Left ventricle myocardium superior (tissue), 1 donor: ENCODE results near the gene NUP98. TPM values are rescaled to one million over a fixed set of nuclear protein-coding genes. Genes with fewer than 3 reads are reported as not detected.

Experiments used
- ATAC-seq: fragments of 200-7000 bp; cut with Tn5 transposase; one replicate; pipeline ENCODE4 v1.9.1; 2020; ENCODE audit warnings: mild to moderate bottlenecking, moderate library complexity
- DNase-seq: peaks from one replicate; pipeline ENCODE4 v3.0.0-alpha.2; 2020
- intact Hi-C: fragments of 100-400 bp; cut with micrococcal nuclease; formaldehyde crosslinking; loops from one replicate; pipeline ENCODE4 v1.11.0; 2022
- long read RNA-seq: library from polyadenylated mRNA; unstranded; transcript quantifications from one replicate; pipeline ENCODE4 v2.0.0, GENCODE V29; 2021
- total RNA-seq: library from RNA; stranded (reverse); fragmentation: NEBNext Ultra II Directional; extraction: Animal tissue kit (Norgen Biotek cat#: 25700); gene quantifications from one replicate; pipeline ENCODE4 v1.2.1, GENCODE V29; 2021
- donor health status: DM: no; HTN: yes; CAD: no; lungs with severe emphysema.

The NUP98 gene
- 40.3 TPM for total RNA-seq
- long read RNA-seq, full-length matches to known transcripts, result 19 of 32 reads
- long read RNA-seq, partial matches to known transcripts, result 8 of 32 reads
- long read RNA-seq, other reads (novel, unspliced or antisense), result 5 of 32 reads

DNA sequence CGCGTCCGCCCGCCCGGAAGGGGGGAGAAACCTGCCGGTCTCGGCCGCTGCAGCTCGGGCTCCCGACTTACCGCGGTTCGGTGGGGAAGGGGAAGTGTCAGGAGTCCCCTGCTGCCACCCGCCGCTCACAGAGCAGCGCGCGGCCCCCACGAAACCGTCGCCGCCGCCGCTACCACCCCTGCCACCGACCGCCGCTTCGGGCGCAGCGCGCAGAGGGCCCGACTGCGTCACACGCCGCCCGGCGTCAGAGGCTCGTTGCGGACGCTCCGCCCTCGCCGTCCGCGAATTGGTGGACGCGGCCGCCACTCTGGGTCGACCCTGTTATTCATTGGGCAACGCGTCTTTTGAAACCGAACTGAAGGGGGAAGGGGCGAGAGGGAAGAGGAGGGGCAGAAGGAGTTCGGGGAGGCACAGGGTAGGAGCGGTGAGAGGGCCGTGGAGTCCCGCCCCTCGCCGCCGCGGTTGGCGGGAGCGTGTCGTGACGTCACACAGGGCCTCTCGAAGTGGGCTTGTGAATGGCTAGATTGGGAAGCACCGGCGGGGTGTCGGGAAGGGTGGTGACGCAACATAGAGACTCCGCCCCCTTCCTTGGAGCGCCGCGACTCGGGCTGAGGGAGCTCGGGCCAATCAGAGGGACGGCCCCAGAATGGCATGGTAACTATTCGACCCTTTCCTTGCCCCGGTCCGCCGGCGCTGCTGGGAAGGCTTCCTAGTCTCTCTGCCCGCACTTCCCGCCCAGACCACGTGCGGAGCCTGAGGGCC, at the start of gene NUP98:
TSS of gene NUP98 (minus strand) at position 226 of the 762 bp plus-strand sequence. CDS start 15,437 bp downstream, outside the sequence.
- DNase-seq, result peak; percentile 100
- intact Hi-C loops, result no loop called here
- ATAC-seq, result peak; percentile 95

DNA sequence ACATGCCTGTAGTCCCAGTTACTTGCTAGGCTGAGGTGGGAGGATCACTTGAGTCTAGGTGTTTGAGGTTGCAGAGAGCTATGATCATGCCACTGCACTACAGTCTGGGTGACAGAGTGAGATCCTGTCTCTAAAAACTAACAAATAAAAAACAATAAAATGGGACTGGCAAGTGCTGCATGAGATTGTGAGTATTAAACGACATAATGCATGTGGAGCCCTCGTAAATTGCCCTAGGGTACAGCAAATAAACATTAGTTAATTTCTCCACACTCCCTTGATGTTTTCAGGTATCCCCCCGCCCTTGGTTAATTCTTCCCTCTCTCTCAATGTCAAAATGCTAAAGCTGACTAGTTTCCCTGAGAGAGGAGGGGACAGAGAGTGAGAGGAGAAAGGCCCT, 48.3 kb upstream of the NUP98 start:
- DNase-seq (no peak), ATAC-seq (no peak)
- intact Hi-C loops, result no loop called here

DNA sequence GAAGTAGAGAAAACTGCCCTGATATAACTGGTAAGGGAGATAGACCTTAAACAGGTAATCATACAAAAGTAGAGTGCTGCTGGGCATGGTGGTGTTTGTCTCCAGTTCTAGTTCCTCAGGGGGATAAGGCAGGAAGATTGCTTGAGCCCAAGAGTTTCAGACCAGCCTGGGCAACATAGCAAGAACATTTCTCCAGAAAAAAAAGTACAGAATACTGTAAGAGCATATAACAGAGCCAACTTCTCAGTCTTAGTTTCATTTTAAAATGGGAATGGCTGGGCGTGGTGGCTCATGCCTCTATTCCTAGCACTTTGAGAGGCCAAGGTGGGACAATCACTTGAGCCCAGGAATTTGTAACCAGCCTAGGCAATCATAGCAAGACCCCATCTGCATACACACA, 47.9 kb upstream of the NUP98 start:
- no peak for ATAC-seq
- intact Hi-C loops, result no loop called here
- DNase-seq, result no peak

DNA sequence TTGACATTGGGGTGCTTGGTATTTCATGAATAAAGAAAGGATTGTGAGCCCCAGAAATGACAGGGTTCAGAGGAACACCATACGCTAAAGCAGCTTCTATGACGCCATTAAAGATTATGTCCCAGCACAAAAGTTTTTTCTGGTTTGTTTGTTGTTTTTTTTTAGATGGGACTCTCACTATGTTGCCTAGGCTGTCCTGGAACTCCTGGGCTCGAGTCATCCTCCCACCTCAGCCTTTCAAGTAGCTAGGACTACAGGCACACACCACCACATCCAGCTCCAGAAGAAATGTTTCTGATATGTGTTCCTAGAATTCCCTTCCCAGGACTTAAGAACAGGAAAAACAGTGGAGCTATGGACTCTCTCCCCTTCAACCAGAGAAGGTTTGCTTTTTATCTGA, 46.0 kb upstream of the NUP98 start:
- intact Hi-C loops, result no loop called here
- ATAC-seq, result no peak
- DNase-seq, result no peak

DNA sequence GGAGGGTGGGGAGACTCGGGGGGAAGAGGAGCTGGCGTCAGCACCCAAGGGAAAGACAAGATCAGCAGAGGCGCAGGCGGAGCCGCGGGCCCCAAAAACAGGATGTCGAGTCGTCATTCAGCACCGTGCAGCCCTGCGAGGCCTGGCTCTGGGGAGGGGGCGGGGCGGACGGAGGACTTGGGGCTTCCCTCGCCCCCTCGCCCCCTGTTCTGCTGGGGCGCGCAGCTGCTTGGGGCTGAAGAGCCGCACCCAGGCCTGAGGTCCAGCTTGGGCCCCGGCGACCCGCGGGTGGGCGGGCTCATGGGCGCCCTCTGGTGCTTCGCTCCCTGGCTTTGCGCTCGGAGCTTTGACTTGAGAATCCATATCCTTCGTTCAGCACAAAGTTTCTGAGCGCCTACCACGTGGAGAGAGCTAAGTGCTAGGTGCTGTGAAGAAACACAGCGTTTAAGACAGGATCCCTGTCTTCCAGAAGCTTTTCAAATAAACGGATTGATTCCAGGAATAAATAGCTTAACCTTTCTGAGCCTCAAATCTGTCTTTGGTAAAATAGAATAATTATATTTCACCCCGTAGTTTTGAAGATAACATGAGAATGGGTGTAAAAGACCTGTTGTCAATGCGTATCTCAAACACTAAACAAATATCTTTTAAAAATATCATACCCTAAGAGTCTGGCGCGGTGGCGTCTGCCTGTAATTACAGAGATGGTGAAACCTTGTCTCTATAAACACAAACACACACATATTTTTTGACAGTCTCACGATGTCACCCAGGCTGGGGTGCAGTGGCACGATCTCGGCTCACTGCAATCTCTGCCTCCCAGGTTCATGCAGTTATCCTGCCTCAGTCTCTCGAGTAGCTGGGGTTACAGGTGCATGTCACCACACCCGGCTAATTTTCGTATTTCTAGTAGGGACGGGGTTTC, 44.3 kb upstream of the NUP98 start:
- DNase-seq, result peak; percentile 93
- ATAC-seq, result peak; percentile 82
- intact Hi-C loops, result no loop called here

DNA sequence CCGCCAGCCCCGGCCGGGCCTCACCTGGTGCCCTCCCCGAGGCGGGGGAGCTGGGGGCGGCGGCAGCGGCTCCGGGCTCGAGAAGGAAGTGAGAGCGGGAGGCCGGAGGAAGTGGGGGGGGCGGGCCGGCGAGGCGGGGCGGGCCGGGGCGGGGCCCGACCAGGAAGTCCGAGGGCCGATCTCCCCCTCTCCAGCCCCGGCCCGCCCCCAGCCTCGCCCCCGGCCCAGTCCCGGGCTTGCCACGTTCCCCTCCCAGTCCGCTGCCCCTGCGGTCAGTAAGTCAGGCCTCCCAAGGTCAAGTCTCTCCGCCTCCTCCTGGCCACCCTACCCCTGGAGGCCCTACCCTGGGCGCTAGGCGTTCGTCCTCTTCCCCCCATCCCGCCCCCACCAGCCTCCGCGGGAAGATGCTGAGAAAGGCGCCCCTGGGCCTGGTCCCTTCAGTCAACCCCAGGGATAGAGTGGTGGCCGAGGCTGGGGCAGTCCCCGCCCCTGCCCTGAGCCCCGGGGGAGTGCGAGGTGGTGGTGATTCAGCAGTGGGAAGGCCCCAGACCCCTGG, 43.6 kb upstream of the NUP98 start, which contains the start of gene RHOG:
TSS of gene RHOG (minus strand) at position 90 of the 556 bp plus-strand sequence. CDS start 12,821 bp downstream, outside the sequence.
- DNase-seq (peak; percentile 88), ATAC-seq (peak; percentile 88)
- intact Hi-C loops, result no loop called here

DNA sequence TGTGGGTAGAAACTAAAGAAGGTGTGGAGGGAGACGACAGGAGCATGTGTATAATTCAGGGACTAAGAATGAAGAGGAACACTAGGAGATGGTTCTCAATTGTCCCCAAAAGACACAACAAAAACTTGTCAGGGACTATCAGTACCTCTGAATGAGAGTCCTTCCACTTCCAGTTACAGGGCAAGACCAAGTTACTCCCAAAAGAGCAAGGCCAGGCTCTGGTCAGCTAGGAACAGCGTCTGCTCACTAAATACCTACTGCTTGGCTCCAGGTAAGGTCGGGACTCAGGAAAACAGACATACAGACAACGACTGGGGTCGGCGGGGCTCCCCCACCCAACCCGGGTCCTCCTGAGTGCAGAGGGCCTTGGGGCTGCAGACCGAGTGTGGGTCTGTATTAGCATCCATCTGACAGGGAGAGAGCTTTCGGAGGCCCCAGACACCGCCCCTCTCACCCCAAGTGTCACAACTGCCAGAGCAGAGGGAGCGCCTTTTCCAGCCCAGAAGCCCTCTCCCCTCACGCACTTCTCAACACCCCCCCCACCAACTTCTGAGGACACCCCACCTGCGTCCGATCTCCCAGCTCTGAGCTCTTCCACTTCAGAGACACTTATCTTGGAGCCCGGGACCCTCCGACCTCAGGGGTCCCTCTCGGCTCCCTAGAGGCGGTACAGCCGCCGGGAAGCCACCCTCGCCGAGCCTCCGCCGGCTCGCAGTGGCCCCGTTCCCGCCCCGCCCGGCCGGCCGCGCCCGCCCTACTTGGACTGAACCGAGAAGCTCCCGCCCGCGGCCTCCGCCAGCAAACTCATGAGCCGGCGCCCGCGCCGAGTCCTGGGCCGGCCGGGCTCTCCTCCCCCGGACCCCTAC, 42.9 kb upstream of the NUP98 start:
- intact Hi-C loops, result no loop called here
- DNase-seq (peak; percentile 40), ATAC-seq (peak; percentile 47)

DNA sequence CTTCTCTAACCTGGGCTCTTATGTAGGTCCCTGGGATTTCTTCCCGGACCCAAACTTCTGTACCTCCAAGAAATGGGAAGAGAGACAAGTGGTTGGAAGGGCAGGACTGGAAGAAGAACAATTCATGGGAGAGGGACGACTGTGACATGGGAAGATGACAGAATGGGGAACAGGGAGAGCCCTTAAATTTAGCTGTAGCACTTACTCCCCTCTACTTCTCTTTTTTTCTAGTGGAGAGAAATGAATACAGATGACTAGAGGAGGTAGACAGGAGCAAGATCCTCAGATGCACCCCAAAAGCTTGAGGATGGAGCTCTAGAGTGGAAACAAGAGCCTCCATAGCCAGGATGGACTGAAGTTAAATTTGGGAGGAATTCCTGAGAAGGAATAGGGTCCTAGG, 41.1 kb upstream of the NUP98 start:
- DNase-seq (no peak), ATAC-seq (no peak)
- intact Hi-C loops, result no loop called here

DNA sequence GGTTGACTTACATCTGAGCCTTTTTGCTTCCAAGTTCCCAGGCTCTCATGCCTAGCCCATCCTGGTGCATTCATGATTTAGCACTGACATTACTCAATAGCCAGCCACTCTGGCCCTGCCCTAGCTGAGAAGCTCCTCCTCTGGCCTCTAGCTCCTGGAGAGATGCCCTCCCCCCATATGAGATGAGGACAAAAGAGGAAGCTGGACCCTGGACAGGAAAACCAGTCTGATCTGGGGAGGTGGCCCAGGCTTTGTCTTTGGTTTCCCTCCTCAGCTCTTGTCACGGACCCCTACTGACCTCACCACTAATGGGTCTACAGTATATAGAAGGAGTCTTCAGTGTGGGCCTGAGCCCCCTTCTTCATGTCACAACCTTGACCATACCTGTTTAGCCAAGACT, 40.4 kb upstream of the NUP98 start:
- intact Hi-C loops, result no loop called here
- DNase-seq (peak; percentile 51), ATAC-seq (peak; percentile 6)

DNA sequence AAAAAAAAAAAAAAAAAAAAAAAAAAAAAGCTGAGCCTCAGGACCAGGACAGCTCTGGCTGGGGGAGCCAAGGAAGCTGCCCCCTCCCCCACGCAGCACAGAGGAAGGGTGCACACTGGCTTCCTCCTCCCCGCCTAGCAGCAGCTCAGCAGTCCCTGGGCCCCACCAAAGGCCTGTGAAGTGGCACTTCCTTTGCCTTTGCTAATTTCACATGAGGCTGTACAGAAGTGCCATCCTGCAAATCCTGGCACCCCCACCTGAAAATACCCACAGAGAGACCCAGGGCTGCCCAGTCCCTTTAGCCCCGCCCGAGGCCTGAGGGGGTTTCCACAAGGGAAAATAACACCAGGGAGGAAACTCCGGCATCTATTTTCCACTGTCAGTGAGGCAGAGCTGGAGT, 39.5 kb upstream of the NUP98 start:
- DNase-seq, result peak; percentile 70
- no peak for ATAC-seq
- intact Hi-C loops, result no loop called here

DNA sequence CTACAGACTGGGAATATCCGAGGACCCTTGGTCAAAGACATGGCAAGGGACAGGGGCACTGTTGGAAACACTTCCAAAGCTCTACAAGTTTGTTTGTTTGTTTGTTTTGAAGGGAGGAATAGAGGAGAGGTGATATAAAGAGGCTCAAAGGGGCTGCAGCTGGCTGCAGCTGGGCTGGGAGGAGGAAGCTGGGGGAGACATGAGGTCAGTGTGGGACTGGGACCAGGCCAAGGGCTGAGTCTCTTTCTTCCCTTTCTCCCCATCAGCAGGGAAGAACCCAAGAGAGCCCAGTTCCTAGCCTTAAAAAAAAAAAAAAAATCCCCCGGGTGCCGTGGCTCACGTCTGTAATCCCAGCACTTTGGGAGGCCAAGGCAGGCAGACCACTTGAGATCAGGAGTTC, 38.4 kb upstream of the NUP98 start:
- DNase-seq (peak; percentile 70), ATAC-seq (peak; percentile 32)
- intact Hi-C loops, result no loop called here

DNA sequence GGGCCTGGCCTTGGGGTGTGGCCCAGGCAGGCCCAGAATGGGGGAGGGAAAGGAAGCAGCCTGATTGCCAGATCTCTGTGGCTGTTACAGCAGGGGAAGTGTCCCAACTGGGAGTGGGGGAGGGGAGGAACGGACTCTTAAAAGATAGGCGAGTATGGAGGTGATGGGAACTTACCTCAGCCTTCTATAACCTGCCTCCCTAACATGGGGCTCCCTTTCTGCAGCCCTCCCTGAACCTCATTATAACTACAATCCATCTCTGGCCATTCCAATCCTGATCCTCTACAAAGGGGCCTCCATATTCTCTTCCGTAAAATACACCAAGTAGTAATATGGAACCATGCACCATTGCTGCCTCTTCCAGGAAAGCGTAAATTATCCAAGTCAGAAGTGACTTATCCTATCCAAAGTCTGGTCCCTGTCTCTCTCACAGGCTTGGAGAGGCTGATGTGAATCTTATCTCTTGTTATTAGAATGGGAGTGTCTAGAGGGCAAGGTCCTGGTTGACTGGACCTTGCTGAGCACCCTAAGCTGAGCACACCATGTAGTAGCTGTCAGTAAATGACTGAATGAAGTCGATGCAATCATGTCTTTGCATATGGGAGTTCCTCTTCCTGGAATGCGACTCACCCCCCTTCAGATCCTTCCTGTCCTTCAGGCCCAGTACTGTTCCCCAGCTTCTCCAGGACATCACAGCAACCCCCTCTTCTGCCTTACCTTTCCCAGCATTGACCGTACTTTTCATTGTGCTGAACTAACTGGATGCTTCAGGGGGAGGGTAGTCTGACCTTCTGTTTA, 37.5 kb upstream of the NUP98 start:
- ATAC-seq (peak; percentile 35), DNase-seq (peak; percentile 61)
- intact Hi-C loops, result no loop called here

DNA sequence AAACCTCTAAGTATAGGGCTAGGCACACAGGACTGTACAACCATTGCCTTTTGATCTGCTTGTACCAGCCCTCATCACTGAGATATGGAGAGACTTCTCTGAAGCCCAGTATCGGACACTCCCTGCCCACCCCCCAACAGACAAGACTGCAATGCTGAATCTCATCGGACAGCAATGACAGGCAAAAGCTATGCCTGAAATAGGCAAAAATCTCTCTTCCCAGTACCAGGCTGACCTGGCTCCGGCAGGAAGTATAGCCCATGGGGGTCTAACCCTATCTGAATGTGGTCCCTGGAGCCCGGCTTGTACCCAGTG, 37.0 kb upstream of the NUP98 start:
- intact Hi-C loops, result no loop called here
- ATAC-seq, result no peak
- no peak for DNase-seq

DNA sequence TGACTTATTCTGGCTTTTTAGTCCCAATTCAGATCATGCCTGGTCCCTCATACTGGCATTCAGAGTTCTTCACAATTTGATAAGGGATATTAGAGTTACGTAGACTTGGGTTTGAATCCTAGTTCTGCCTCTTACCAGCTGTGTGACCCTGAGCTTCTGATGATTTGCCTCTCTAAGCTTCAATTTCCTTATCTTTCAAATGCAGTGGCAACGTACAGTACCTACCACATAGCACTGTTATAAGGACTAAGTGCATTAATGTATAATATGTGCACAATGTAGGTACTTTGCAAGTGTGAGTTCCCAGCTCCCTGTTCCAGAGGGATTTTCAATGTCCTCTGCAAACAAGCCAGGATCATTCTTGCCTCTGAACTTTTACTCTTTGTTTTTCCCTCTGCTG, 36.1 kb upstream of the NUP98 start:
- ATAC-seq (no peak), DNase-seq (no peak)
- intact Hi-C loops, result no loop called here

DNA sequence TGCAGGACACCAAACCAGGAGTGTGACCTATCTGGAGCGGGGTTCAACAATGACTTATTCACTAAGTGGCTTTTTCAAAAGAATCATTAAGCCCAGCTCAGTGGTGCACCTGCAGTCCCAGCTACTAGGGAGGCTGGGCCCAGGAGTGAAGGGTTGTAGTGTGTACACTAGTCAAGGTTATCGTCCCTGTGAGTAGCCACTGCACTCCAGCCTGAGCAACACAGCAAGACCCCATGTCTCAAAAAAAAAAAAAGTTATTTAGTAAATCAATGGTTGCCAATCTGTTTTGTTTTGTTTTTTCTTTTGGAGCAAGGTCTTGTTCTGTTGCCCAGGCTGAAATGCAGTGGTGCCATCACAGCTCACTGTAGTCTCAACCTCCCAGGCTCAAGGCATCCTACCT, 35.5 kb upstream of the NUP98 start:
- DNase-seq (no peak), ATAC-seq (no peak)
- intact Hi-C loops, result no loop called here

DNA sequence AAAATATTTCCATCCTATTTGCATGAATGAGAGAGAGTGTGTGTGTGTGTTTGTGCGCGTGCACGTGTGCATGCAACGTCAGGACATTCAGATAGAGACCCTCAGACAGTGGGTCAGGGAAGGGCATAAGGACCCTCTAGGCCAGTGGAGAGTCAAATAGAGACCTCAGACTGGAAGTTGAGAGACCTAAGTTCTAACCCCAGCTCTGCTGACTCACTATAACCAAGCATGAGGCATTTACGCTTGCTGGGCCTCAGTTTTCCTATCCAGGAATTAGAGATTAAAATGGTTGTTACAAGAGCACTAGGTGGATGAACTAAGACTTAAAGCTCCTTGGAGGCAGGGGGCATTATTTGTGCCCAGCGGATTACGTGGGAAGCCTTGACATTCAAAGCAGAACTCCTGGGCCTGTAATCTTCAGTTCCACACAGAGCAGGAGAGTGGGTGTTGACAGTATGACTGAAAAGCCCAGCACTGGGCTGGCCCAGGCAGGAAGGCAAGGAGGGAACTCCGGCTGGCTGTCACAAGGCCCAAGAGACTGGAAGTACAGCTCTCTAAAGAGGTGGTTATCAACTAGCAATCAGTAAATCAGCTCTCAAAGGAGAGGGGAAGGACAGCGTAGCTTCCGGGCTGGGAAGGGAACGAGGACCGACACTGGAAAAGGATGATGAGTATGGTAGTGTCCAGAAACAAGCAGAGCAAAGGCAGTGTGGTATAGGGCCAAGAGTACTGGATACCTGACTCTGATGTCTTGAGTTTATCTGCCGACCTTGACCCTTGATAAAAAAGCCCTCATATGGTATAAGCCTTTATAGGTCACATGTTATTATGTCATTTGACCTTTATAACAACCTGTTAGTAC, 34.3 kb upstream of the NUP98 start:
- intact Hi-C loops, result no loop called here
- ATAC-seq (peak; percentile 76), DNase-seq (peak; percentile 63)

DNA sequence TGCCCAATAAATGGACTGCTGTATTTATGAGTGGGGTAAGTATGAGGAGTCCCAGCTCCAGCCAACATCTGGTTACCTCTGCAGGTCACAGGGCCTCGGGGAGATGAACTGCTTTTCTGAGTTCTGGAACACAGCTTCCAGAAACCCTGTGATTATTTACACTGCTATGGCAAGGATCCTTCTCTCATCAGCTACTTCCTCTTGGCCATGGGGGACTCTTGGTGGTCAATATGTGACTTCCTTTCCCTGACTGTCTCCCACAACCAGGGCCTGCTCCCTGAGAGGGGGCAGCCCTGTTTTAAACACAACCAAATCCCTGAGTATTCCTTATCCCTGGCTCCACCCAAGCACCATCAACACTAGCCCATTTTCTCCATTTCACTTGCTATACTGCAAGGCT, 33.4 kb upstream of the NUP98 start:
- intact Hi-C loops, result no loop called here
- DNase-seq, result no peak

More for the DNA sequence above, 33.4 kb upstream of the NUP98 start:
- ATAC-seq, result no peak
